ENCODE results near the gene PCF11. TPM values are rescaled to one million over a fixed set of nuclear protein-coding genes. Genes with fewer than 3 reads are reported as not detected.
A peak's percentile ranks its signal among the peaks of the same experiment; 100 is the strongest.
"Not testable (repeated sequence)": the region's sequence is repeated elsewhere in the genome, so short reads cannot be mapped to it uniquely, and the experiment has no call there.

The PCF11 gene
- polyA plus RNA-seq, 1 donor, result 43.9 TPM

- no peak for DNase-seq (ENCODE audit: low read depth)
These were observed 34.6 kb downstream of the PCF11 start for GRCh38 chr11:83191491-83191890.

GRCh38 chr11:83191986-83192385 lies 35.1 kb downstream of the PCF11 start:
- DNase-seq (ENCODE audit: low read depth), result no peak

GRCh38 chr11:83192606-83193245 lies 35.8 kb downstream of the PCF11 start:
- no peak for DNase-seq (ENCODE audit: low read depth)

GRCh38 chr11:83193315-83194280 lies 36.7 kb downstream of the PCF11 start, which contains the start of gene ANKRD42:
Gene ANKRD42, plus strand, starts transcription at chr11:83193712. Its CDS starts 959 bp downstream, at chr11:83194671.
- peak; percentile 95 for DNase-seq (ENCODE audit: low read depth)

GRCh38 chr11:83194281-83195142 lies 37.6 kb downstream of the PCF11 start:
- DNase-seq (ENCODE audit: low read depth), result peak; percentile 20

GRCh38 chr11:83195143-83195466 lies 38.2 kb downstream of the PCF11 start:
- DNase-seq (ENCODE audit: low read depth), result no peak

- no peak for DNase-seq (ENCODE audit: low read depth)
These were observed 38.7 kb downstream of the PCF11 start for GRCh38 chr11:83195649-83196048.

- DNase-seq (ENCODE audit: low read depth), result no peak
These were observed 43.1 kb downstream of the PCF11 start for GRCh38 chr11:83200035-83200434.

- no peak for DNase-seq (ENCODE audit: low read depth)
These were observed 48.8 kb downstream of the PCF11 start for GRCh38 chr11:83205608-83206185.

- DNase-seq (ENCODE audit: low read depth), result no peak
These were observed 49.3 kb downstream of the PCF11 start for GRCh38 chr11:83206221-83206620.

GRCh38 chr11:83206771-83207382 lies 49.9 kb downstream of the PCF11 start:
- DNase-seq (ENCODE audit: low read depth), result not testable (repeated sequence)

- DNase-seq (ENCODE audit: low read depth), result no peak
These were observed 62.2 kb downstream of the PCF11 start for GRCh38 chr11:83219095-83219494.

GRCh38 chr11:83220260-83220659 lies 63.3 kb downstream of the PCF11 start:
- DNase-seq (ENCODE audit: low read depth), result no peak

- DNase-seq (ENCODE audit: low read depth), result no peak
These were observed 64.8 kb downstream of the PCF11 start for GRCh38 chr11:83221694-83222093.

- no peak for DNase-seq (ENCODE audit: low read depth)
These were observed 65.6 kb downstream of the PCF11 start for GRCh38 chr11:83222499-83222898.

- DNase-seq (ENCODE audit: low read depth), result no peak
These were observed 66.5 kb downstream of the PCF11 start for GRCh38 chr11:83223457-83223856.

- DNase-seq (ENCODE audit: low read depth), result no peak
These were observed 78.9 kb downstream of the PCF11 start for GRCh38 chr11:83235825-83236224.

Data from forelimb muscle (tissue), 1 donor.